Neural cell (in vitro differentiated cells): Measurements from ENCODE around the gene PTGS2. TPM values are rescaled to one million over a fixed set of nuclear protein-coding genes. Genes with fewer than 3 reads are reported as not detected.

Source experiments
- H2AFZ ChIP-seq: fragments of 200-600, 300-800 bp; sonication (generic), shearing (Covaris generic); 2 replicates; pipeline ENCODE4 v1.6.0; 2014; ENCODE audit warnings: low read depth, mild to moderate bottlenecking, antibody characterized with exemption, low read length, moderate library complexity
- H3F3A ChIP-seq: fragments of 200-600 bp; shearing (Covaris generic); 2 replicates; pipeline ENCODE4 v1.6.1; 2016; ENCODE audit warnings: mild to moderate bottlenecking, moderate library complexity, mixed read lengths, antibody characterized with exemption, low read length; ENCODE audit not compliant: insufficient read depth, poor library complexity, severe bottlenecking
- H3K27ac ChIP-seq: fragments of 200-600, 300-800 bp; sonication (generic), shearing (Covaris generic); 2 replicates; pipeline ENCODE4 v1.5.1; 2014; ENCODE audit warnings: mild to moderate bottlenecking, low read length, moderate library complexity
- H3K27me3 ChIP-seq: fragments of 300-800, 200-600 bp; sonication (generic), shearing (Covaris generic); 2 replicates; pipeline ENCODE4 v1.6.0; 2014; ENCODE audit warnings: mild to moderate bottlenecking, low read depth, low read length, moderate library complexity; ENCODE audit not compliant: insufficient read depth
- H3K36me3 ChIP-seq: fragments of 300-800, 200-600 bp; sonication (generic), shearing (Covaris generic); 2 replicates; pipeline ENCODE4 v1.5.1; 2014; ENCODE audit warnings: mild to moderate bottlenecking, antibody characterized with exemption, low read length, moderate library complexity; ENCODE audit not compliant: insufficient read depth
- H3K4me2 ChIP-seq: fragments of 300-800, 200-600 bp; sonication (generic), shearing (Covaris generic); 2 replicates; pipeline ENCODE4 v1.6.0; 2014; ENCODE audit warnings: mild to moderate bottlenecking, low read length
- H3K4me3 ChIP-seq: fragments of 300-800, 200-600 bp; sonication (generic), shearing (Covaris generic); 2 replicates; pipeline ENCODE4 v1.5.1; 2014; ENCODE audit warnings: mild to moderate bottlenecking, low read length, moderate library complexity
- H3K79me2 ChIP-seq: fragments of 200-600 bp; shearing (Covaris generic); replicated peaks from 2 replicates; pipeline ENCODE4 v1.6.0; 2014; ENCODE audit warnings: mild to moderate bottlenecking, low read length, moderate library complexity; ENCODE audit not compliant: insufficient read depth
- H3K9ac ChIP-seq: fragments of 300-800, 200-600 bp; sonication (generic), shearing (Covaris generic); 2 replicates; pipeline ENCODE4 v1.6.1; 2016; ENCODE audit warnings: mild to moderate bottlenecking, low read length, mixed read lengths
- H3K9me2 ChIP-seq: fragments of 200-600 bp; shearing (Covaris generic); 2 replicates; pipeline ENCODE4 v1.6.1; 2016; ENCODE audit warnings: mild to moderate bottlenecking, low read length, mixed read lengths; ENCODE audit not compliant: insufficient read depth
- H3K9me3 ChIP-seq: fragments of 200-600, 300-800 bp; sonication (generic), shearing (Covaris generic); 2 replicates; pipeline ENCODE4 v1.6.1; 2016; ENCODE audit warnings: mild to moderate bottlenecking, mixed run types, low read length, moderate library complexity, mixed read lengths
- H4K20me1 ChIP-seq: fragments of 200-600 bp; shearing (Covaris generic); 2 replicates; pipeline ENCODE4 v1.6.1; 2016; ENCODE audit warnings: mild to moderate bottlenecking, mixed run types; ENCODE audit not compliant: insufficient read depth
- EP300 ChIP-seq: fragments of 450-650 bp; conservative IDR thresholded peaks from 2 replicates; pipeline ENCODE4 v1.6.1; 2014; ENCODE audit warnings: antibody characterized with exemption, mild to moderate bottlenecking, moderate library complexity; ENCODE audit not compliant: poor library complexity, severe bottlenecking
- EZH2 ChIP-seq: fragments of 200-600, 300-800 bp; shearing (Covaris generic), sonication (generic); IDR thresholded peaks from 2 replicates; pipeline ENCODE4 v1.6.1; 2014; ENCODE audit warnings: antibody characterized with exemption, low read length, borderline replicate concordance, mild to moderate bottlenecking; ENCODE audit not compliant: insufficient read depth, poor library complexity, severe bottlenecking
- MXI1 ChIP-seq: fragments of 450-650 bp; conservative IDR thresholded peaks from 2 replicates; pipeline ENCODE4 v1.6.1; 2014; ENCODE audit warnings: antibody characterized with exemption, mild to moderate bottlenecking; ENCODE audit not compliant: poor library complexity, severe bottlenecking
- POLR2AphosphoS5 ChIP-seq: IDR thresholded peaks from 2 replicates; pipeline ENCODE4 v1.6.1; 2012
- RAD21 ChIP-seq: fragments of 450-650 bp; conservative IDR thresholded peaks from 2 replicates; pipeline ENCODE4 v1.6.1; 2014; ENCODE audit warnings: antibody characterized with exemption, mild to moderate bottlenecking, moderate library complexity
- SMC3 ChIP-seq: fragments of 450-650 bp; conservative IDR thresholded peaks from 2 replicates; pipeline ENCODE4 v1.6.1; 2014; ENCODE audit warnings: antibody characterized with exemption, mild to moderate bottlenecking, moderate library complexity; ENCODE audit not compliant: poor library complexity
- TAF1 ChIP-seq: IDR thresholded peaks from 2 replicates; pipeline ENCODE4 v1.6.1; 2012; ENCODE audit warnings: low read depth
- polyA plus RNA-seq: library from polyadenylated mRNA; depleted of rRNA; stranded (reverse); fragments of >200 nt; gene quantifications from 2 replicates; pipeline ENCODE4 v1.2.3, GENCODE V29; 2014
- TF ChIP-seq, protein P1 (sequence below): IDR thresholded peaks from 2 replicates; pipeline ENCODE4 v1.6.1; 2012; ENCODE audit warnings: borderline replicate concordance
- TF ChIP-seq, protein P2 (sequence below): fragments of 450-650 bp; IDR thresholded peaks from 2 replicates; pipeline ENCODE4 v1.5.1; 2014; ENCODE audit warnings: antibody characterized with exemption, mild to moderate bottlenecking, moderate library complexity; ENCODE audit not compliant: poor library complexity, severe bottlenecking

Gene PTGS2
- polyA plus RNA-seq, 1 donor from 2014 or later = 0.25 TPM

DNA sequence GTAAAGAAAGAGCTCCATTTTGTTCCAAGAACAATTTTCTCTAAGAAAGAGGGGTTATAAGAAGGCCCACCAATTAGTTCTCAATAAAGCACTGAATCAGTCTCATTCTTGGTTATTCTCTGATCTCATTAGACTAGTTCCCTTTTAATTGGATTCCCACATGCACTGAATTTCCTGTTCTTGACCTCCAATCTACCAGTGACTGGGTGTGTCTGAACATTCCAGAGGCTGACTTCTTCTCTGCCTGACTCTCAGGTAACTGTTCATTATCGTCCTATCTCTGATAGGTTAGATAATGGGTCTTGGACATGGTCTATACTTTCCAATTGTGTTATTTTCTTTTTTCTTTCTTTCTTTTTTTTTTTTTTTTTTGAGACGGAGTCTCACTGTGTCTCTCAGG is 22.7 kb downstream of the PTGS2 start:
- Histone ChIP-seq H3K79me2 (no peaks in the 10 kb centered on the region), H4K20me1 (no peaks in the 10 kb centered on the region), H3K4me3 (no peak overlapping the region), H2AFZ (no peak overlapping the region), H3F3A (no peaks in the 10 kb centered on the region), H3K9me2 (no peaks in the 10 kb centered on the region), H3K4me2 (no peak overlapping the region), H3K36me3 (no peaks in the 10 kb centered on the region), H3K27me3 (no peaks in the 10 kb centered on the region), H3K9ac (no peak overlapping the region), H3K27ac (no peak overlapping the region), H3K9me3 (no peaks in the 10 kb centered on the region)
- TF ChIP-seq, protein P1, sequence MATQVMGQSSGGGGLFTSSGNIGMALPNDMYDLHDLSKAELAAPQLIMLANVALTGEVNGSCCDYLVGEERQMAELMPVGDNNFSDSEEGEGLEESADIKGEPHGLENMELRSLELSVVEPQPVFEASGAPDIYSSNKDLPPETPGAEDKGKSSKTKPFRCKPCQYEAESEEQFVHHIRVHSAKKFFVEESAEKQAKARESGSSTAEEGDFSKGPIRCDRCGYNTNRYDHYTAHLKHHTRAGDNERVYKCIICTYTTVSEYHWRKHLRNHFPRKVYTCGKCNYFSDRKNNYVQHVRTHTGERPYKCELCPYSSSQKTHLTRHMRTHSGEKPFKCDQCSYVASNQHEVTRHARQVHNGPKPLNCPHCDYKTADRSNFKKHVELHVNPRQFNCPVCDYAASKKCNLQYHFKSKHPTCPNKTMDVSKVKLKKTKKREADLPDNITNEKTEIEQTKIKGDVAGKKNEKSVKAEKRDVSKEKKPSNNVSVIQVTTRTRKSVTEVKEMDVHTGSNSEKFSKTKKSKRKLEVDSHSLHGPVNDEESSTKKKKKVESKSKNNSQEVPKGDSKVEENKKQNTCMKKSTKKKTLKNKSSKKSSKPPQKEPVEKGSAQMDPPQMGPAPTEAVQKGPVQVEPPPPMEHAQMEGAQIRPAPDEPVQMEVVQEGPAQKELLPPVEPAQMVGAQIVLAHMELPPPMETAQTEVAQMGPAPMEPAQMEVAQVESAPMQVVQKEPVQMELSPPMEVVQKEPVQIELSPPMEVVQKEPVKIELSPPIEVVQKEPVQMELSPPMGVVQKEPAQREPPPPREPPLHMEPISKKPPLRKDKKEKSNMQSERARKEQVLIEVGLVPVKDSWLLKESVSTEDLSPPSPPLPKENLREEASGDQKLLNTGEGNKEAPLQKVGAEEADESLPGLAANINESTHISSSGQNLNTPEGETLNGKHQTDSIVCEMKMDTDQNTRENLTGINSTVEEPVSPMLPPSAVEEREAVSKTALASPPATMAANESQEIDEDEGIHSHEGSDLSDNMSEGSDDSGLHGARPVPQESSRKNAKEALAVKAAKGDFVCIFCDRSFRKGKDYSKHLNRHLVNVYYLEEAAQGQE = no peak
- TF ChIP-seq SMC3 (no peak), POLR2AphosphoS5 (no peak), RAD21 (no peak), MXI1 (no peak)
- TF ChIP-seq, protein P2, sequence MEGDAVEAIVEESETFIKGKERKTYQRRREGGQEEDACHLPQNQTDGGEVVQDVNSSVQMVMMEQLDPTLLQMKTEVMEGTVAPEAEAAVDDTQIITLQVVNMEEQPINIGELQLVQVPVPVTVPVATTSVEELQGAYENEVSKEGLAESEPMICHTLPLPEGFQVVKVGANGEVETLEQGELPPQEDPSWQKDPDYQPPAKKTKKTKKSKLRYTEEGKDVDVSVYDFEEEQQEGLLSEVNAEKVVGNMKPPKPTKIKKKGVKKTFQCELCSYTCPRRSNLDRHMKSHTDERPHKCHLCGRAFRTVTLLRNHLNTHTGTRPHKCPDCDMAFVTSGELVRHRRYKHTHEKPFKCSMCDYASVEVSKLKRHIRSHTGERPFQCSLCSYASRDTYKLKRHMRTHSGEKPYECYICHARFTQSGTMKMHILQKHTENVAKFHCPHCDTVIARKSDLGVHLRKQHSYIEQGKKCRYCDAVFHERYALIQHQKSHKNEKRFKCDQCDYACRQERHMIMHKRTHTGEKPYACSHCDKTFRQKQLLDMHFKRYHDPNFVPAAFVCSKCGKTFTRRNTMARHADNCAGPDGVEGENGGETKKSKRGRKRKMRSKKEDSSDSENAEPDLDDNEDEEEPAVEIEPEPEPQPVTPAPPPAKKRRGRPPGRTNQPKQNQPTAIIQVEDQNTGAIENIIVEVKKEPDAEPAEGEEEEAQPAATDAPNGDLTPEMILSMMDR = no peak

DNA sequence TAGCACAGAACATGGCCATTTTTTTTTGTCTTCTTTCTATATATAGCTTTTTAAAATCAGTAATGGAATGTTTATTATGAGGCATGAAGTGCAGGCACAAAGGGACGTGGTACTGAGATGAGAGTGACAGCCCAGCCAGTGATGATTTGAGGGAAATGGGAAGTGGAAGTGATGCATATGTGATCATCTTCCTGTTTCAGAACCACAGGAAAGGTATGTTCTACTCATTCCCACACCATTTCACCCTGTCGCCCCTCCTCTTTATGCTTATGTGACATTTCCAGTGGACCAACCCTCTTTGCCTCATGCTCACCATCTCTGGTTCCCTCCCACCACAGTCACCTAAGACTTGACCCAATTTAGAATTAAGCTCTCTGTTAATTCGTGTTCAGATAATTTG is 24.3 kb downstream of the PTGS2 start:
- Histone ChIP-seq H2AFZ (no peak overlapping the region), H3K27me3 (no peaks in the 10 kb centered on the region), H3K4me2 (no peak overlapping the region), H3F3A (no peaks in the 10 kb centered on the region), H3K9me2 (no peaks in the 10 kb centered on the region), H3K27ac (no peak overlapping the region), H3K36me3 (no peaks in the 10 kb centered on the region), H3K79me2 (no peaks in the 10 kb centered on the region), H3K9me3 (no peaks in the 10 kb centered on the region), H3K4me3 (no peak overlapping the region), H3K9ac (no peak overlapping the region), H4K20me1 (no peaks in the 10 kb centered on the region)
- TF ChIP-seq, protein P2 = no peak
- TF ChIP-seq EP300 (no peak), TAF1 (no peak), EZH2 (no peak), MXI1 (no peak), POLR2AphosphoS5 (no peak), RAD21 (no peak)
